Thyroid gland (tissue), 4 donors: ENCODE measurements around the gene PPP1R3G. TPM values are rescaled to one million over a fixed set of nuclear protein-coding genes. Genes with fewer than 3 reads are reported as not detected.

Experiments used
- DNase-seq, 2 donors: peaks; one replicate each; pipeline ENCODE4 v3.0.0-alpha.2; 2019
- H3K27ac ChIP-seq, 3 donors: fragments of 200-600 bp; sonication (generic); 1 replicate in 2 of 3; 2 replicates in 1 of 3; pipeline ENCODE4 v1.5.1; 2016 to 2019; ENCODE audit warnings: mild to moderate bottlenecking in 1 of 3, moderate library complexity in 1 of 3
- H3K27me3 ChIP-seq: fragments of 200-600 bp; sonication (generic); one replicate; pipeline ENCODE4 v1.5.1; 2019
- H3K36me3 ChIP-seq, 2 donors: fragments of 200-600 bp; sonication (generic); one replicate each; pipeline ENCODE4 v1.5.1; 2016 to 2019
- H3K4me1 ChIP-seq, 2 donors: fragments of 200-600 bp; sonication (generic); one replicate each; pipeline ENCODE4 v1.5.1; 2017 to 2019
- H3K4me3 ChIP-seq, 3 donors: fragments of 200-600 bp; sonication (generic); replicated peaks in 1 of 3; 1 replicate in 2 of 3; 2 replicates in 1 of 3; pipeline ENCODE4 v1.5.1; 2016; ENCODE audit warnings: mild to moderate bottlenecking in 1 of 3
- H3K9me3 ChIP-seq: fragments of 200-600 bp; sonication (generic); one replicate; pipeline ENCODE4 v1.5.1; 2017
- CTCF ChIP-seq, 6 experiments: fragments of 200-600 bp in 3 of 6; fragments of 450-650 bp in 3 of 6; sonication (generic) in 3 of 6; IDR thresholded peaks; one replicate each; pipeline ENCODE4 v1.5.1; 2016 to 2019; ENCODE audit warnings: antibody characterized with exemption in 6 of 6, mild to moderate bottlenecking in 2 of 6, inconsistent platforms in 1 of 6, moderate library complexity in 1 of 6
- POLR2A ChIP-seq, 2 donors: fragments of 450-650 bp; IDR thresholded peaks; one replicate each; pipeline ENCODE4 v1.6.1; 2017; ENCODE audit warnings: antibody characterized with exemption in 2 of 2, mild to moderate bottlenecking in 2 of 2, moderate library complexity in 1 of 2
- WGBS, 2 donors: methylation state at CpG; one replicate each; pipeline ENCODE4 v1.1.5; 2017; 5-methylcytosine and 5-hydroxymethylcytosine counted together
- intact Hi-C: fragments of 100-400 bp; cut with DNase I; formaldehyde crosslinking; loops from one replicate; pipeline ENCODE4 v1.15.1; 2023
- total RNA-seq, 4 donors: library from RNA; depleted of rRNA; stranded (reverse); fragments of >200 nt; gene quantifications; one replicate each; pipeline ENCODE4 v1.2.3, GENCODE V29; 2016

PPP1R3G gene
- total RNA-seq, 4 donors from 2014 or later, result 0.78 to 1.6 (median 0.91) TPM

GRCh38 chr6:5067305-5067704 is 17.8 kb upstream of the PPP1R3G start:
- no peak for DNase-seq
- WGBS, 2 donors, result 95 to 98% methylated on average over 3 of the region's 3 CpGs
- H3K4me1 ChIP-seq, result no peaks in the 10 kb centered on the region
- no peak overlapping the region for H3K27ac ChIP-seq
- TF ChIP-seq POLR2A (IDR thresholded peaks at IDR 0.05) (no peak), CTCF (IDR thresholded peaks at IDR 0.05) (no peak)
- H3K4me3 ChIP-seq, result no peak overlapping the region
- H3K9me3 ChIP-seq, result no peaks in the 10 kb centered on the region
- no peaks in the 10 kb centered on the region for H3K27me3 ChIP-seq
- no peaks in the 10 kb centered on the region for H3K36me3 ChIP-seq
- intact Hi-C loops, result no loop called here

DNA sequence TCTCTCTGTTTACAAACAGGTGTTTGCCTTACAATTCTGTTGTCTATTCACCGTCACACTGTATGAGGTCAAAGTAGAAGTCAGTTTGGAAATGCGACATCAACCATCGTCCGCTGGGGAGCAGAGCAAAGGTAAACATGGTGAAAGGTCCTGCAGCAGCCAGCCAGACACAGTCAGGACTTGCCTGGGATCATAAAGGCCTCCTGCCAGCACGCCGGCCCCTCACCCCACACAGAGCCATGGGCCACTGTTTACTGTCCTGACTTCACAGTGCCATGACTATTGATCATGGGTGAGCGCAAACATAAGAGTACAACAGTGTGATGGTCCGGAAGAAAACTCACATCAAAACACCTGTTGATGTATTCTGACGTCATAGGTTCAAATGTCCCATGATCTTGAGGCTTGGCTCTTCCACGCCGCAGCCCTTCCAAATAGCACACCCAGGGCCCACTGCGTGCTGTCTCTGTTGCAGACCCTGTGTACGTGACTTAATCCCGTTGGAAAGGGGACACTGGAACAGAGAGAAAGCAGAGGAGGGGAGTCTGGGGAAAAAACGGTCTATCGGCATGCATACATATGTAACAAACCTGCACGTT is 16.9 kb upstream of the PPP1R3G start:
- TF ChIP-seq CTCF (IDR thresholded peaks at IDR 0.05), result no peak
- no peak for TF ChIP-seq POLR2A (IDR thresholded peaks at IDR 0.05)
- no peak for DNase-seq
- H3K27me3 ChIP-seq, result no peaks in the 10 kb centered on the region
- no peaks in the 10 kb centered on the region for H3K9me3 ChIP-seq
- H3K4me1 ChIP-seq, result no peaks in the 10 kb centered on the region
- H3K36me3 ChIP-seq, result no peaks in the 10 kb centered on the region
- H3K27ac ChIP-seq, result no peak overlapping the region
- WGBS, 2 donors, result 94% methylated on average over 17 of the region's 17 CpGs
- intact Hi-C loops, result no loop called here
- no peak overlapping the region for H3K4me3 ChIP-seq

- Histone ChIP-seq H3K27me3 (no peaks in the 10 kb centered on the region), H3K9me3 (no peaks in the 10 kb centered on the region), H3K27ac (no peak overlapping the region), H3K4me1 (no peaks in the 10 kb centered on the region), H3K4me3 (no peak overlapping the region), H3K36me3 (no peaks in the 10 kb centered on the region)
- WGBS, 2 donors, result 95 to 100% methylated on average over 2 of the region's 2 CpGs
- DNase-seq, result no peak
- intact Hi-C loops, result no loop called here
- no peak for TF ChIP-seq POLR2A (IDR thresholded peaks at IDR 0.05)
- TF ChIP-seq CTCF (IDR thresholded peaks at IDR 0.05), result no peak
These were observed 13.9 kb upstream of the PPP1R3G start for GRCh38 chr6:5071216-5071615.

- intact Hi-C loops, result no loop called here
- TF ChIP-seq CTCF (IDR thresholded peaks at IDR 0.05), result no peak
- no peak for TF ChIP-seq POLR2A (IDR thresholded peaks at IDR 0.05)
- H3K4me1 ChIP-seq, result no peaks in the 10 kb centered on the region
- H3K9me3 ChIP-seq, result no peaks in the 10 kb centered on the region
- no peaks in the 10 kb centered on the region for H3K36me3 ChIP-seq
- no peaks in the 10 kb centered on the region for H3K27me3 ChIP-seq
- no peak overlapping the region for H3K27ac ChIP-seq
- DNase-seq, result no peak
- WGBS, 2 donors, result 91 to 92% methylated on average over 7 of the region's 7 CpGs
- H3K4me3 ChIP-seq, result no peak overlapping the region
These were observed 12.7 kb upstream of the PPP1R3G start for GRCh38 chr6:5072440-5072839.

GRCh38 chr6:5073992-5074391 is 11.1 kb upstream of the PPP1R3G start:
- Histone ChIP-seq H3K9me3 (no peaks in the 10 kb centered on the region), H3K27me3 (no peaks in the 10 kb centered on the region), H3K4me3 (no peak overlapping the region), H3K27ac (no peak overlapping the region), H3K4me1 (no peaks in the 10 kb centered on the region), H3K36me3 (no peaks in the 10 kb centered on the region)
- intact Hi-C loops, result no loop called here
- no peak for DNase-seq
- WGBS, 2 donors, result 83 to 86% methylated on average over 3 of the region's 3 CpGs
- TF ChIP-seq POLR2A (IDR thresholded peaks at IDR 0.05), result no peak
- no peak for TF ChIP-seq CTCF (IDR thresholded peaks at IDR 0.05)
